HCT116 (cell line): Measurements from ENCODE around the gene ISM1.

Experiments used
- EZH2 ChIP-seq: fragments of 200-600 bp; sonication (generic); IDR thresholded peaks from 2 replicates; pipeline ENCODE4 v1.6.1; 2017; ENCODE audit warnings: antibody characterized with exemption, mixed run types
- POLR2AphosphoS5 ChIP-seq: IDR thresholded peaks from 2 replicates; pipeline ENCODE4 v1.6.1; 2011; ENCODE audit warnings: mild to moderate bottlenecking, low read depth, low read length, moderate library complexity
- RAD21 ChIP-seq: IDR thresholded peaks from 2 replicates; pipeline ENCODE4 v1.6.1; 2012; ENCODE audit warnings: low read depth, mild to moderate bottlenecking
- TF ChIP-seq, protein P1 (sequence below), 3 experiments: fragments of 200-600 bp in 1 of 3; sonication (generic) in 1 of 3; IDR thresholded peaks in 2 of 3; conservative IDR thresholded peaks in 1 of 3; 2 replicates each; pipeline ENCODE4 v1.5.1; 2012 to 2017; ENCODE audit warnings: low read depth in 2 of 3, low read length in 2 of 3, antibody characterized with exemption in 1 of 3, borderline replicate concordance in 1 of 3, control low read depth in 1 of 3, mild to moderate bottlenecking in 1 of 3, mixed read lengths in 1 of 3, mixed run types in 1 of 3, moderate library complexity in 1 of 3; ENCODE audit not compliant: insufficient read depth in 1 of 3
- TF ChIP-seq, protein P2 (sequence below): IDR thresholded peaks from 2 replicates; pipeline ENCODE4 v1.6.1; 2012

DNA sequence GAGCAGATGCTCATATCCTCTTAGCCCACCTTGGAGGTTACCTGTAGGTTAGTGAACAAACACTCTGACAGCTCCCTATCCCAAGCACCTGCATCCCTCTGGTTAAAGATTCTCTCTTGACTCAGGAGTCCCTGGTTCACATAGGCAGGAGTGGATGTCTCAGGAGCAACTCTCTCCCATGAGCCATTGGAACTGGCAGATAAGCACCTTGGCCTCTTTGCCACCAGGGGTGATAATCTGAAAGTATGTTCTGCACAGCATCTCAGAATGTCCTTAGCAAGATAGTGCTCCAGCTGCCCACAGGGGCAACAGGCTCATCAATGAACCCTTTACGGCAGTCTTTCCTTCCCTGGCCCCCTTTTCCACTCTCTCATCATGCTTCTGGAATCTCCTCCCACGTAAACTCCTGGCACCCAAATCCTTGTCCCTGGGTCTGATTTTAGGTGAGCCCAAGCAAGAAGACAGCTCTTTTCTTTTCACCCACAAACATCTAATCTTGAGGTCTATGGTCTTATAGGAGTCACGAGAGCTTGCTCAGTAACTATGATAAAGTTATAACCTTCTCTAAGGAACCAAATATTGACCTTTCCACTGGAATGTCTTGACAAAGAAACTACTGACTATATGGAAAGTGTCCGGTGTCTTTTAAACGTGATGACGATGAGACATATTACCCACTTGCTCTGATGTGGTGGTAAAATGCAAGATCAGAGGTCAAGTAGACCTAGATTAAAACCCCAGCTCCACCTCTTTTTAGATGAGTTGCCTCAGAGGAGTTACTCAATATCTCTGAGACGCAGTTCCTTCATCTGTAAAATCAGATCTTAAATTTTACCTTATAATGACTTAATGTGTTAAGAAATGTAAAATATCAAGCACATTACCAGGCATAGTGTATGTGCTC lies 39.8 kb upstream of the ISM1 start:
- TF ChIP-seq, protein P1, sequence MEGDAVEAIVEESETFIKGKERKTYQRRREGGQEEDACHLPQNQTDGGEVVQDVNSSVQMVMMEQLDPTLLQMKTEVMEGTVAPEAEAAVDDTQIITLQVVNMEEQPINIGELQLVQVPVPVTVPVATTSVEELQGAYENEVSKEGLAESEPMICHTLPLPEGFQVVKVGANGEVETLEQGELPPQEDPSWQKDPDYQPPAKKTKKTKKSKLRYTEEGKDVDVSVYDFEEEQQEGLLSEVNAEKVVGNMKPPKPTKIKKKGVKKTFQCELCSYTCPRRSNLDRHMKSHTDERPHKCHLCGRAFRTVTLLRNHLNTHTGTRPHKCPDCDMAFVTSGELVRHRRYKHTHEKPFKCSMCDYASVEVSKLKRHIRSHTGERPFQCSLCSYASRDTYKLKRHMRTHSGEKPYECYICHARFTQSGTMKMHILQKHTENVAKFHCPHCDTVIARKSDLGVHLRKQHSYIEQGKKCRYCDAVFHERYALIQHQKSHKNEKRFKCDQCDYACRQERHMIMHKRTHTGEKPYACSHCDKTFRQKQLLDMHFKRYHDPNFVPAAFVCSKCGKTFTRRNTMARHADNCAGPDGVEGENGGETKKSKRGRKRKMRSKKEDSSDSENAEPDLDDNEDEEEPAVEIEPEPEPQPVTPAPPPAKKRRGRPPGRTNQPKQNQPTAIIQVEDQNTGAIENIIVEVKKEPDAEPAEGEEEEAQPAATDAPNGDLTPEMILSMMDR (IDR thresholded peaks at IDR 0.05 in 2 of 3, conservative IDR thresholded peaks at IDR 0.05 in 1 of 3; ENCODE audit: borderline replicate concordance in 1 of 3, insufficient read depth in 1 of 3, low read depth in 2 of 3, low read length in 2 of 3) = no peak
- no peak for TF ChIP-seq POLR2AphosphoS5
- TF ChIP-seq, protein P2, sequence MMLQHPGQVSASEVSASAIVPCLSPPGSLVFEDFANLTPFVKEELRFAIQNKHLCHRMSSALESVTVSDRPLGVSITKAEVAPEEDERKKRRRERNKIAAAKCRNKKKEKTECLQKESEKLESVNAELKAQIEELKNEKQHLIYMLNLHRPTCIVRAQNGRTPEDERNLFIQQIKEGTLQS = no peak
- TF ChIP-seq RAD21 = no peak
- TF ChIP-seq EZH2 = no peak
